Heart right ventricle (tissue), 16 donors: ENCODE data around the gene CDKAL1. TPM values are rescaled to one million over a fixed set of nuclear protein-coding genes. Genes with fewer than 3 reads are reported as not detected.

Experiments used
- ATAC-seq, 8 donors: fragments of 200-7000 bp; cut with Tn5 transposase; one replicate each; pipeline ENCODE4 v1.9.1; 2020; ENCODE audit warnings: mild to moderate bottlenecking in 8 of 8, moderate library complexity in 8 of 8, moderate number of reproducible peaks in 1 of 8
- DNase-seq, 2 donors: peaks; one replicate each; pipeline ENCODE4 v3.0.0-alpha.2; 2020
- H3K27ac ChIP-seq, 10 donors: fragments of 200-600 bp; sonication (generic) in 2 of 10; one replicate each; pipeline versions ENCODE4 v1.5.0 to v1.8.0; 2020 to 2022; ENCODE audit warnings: mild to moderate bottlenecking in 3 of 10
- H3K27me3 ChIP-seq, 7 donors: fragments of 200-600 bp; one replicate each; pipeline ENCODE4 v1.8.0; 2021 to 2022; ENCODE audit warnings: mild to moderate bottlenecking in 2 of 7
- H3K36me3 ChIP-seq, 9 donors: fragments of 200-600 bp; sonication (generic) in 1 of 9; one replicate each; pipeline versions ENCODE4 v1.5.0 to v1.8.0; 2020 to 2022; ENCODE audit warnings: mild to moderate bottlenecking in 2 of 9
- H3K4me1 ChIP-seq, 9 donors: fragments of 200-600 bp; sonication (generic) in 1 of 9; one replicate each; pipeline versions ENCODE4 v1.5.0 to v1.8.0; 2020 to 2022; ENCODE audit warnings: mild to moderate bottlenecking in 4 of 9
- H3K4me3 ChIP-seq, 10 donors: fragments of 200-600 bp; sonication (generic) in 2 of 10; one replicate each; pipeline versions ENCODE4 v1.5.0 to v1.8.0; 2020 to 2022; ENCODE audit warnings: mild to moderate bottlenecking in 7 of 10, moderate library complexity in 2 of 10
- H3K9me3 ChIP-seq, 11 donors: fragments of 200-600 bp in 10 of 11; sonication (generic) in 2 of 11; one replicate each; pipeline versions ENCODE4 v1.5.0 to v1.8.0; 2013 to 2022; ENCODE audit warnings: mild to moderate bottlenecking in 2 of 11, control low read depth in 1 of 11, moderate library complexity in 1 of 11
- WGBS, 2 donors: extraction: QIAGEN DNeasy Blood & Tissue Kit; methylation state at CpG; one replicate each; pipeline ENCODE4 v1.1.7; 2013; ENCODE audit warnings: inconsistent platforms in 1 of 2; 5-methylcytosine and 5-hydroxymethylcytosine counted together
- intact Hi-C, 10 donors: fragments of 100-400 bp; cut with DNase I; formaldehyde crosslinking; loops; one replicate each; pipeline versions ENCODE4 v1.11.1 to v1.14.2; 2022
- polyA plus RNA-seq, 2 donors: library from polyadenylated mRNA; stranded (reverse); fragments of 200-250 nt; gene quantifications; one replicate each; pipeline ENCODE4 v1.2.3, GENCODE V29; 2013
- total RNA-seq, 10 donors: library from RNA; stranded (reverse); fragmentation: NEBNext Ultra II Directional in 3 of 10; extraction: Animal tissue kit (Norgen Biotek cat#: 25700) in 3 of 10; gene quantifications; one replicate each; pipeline versions ENCODE4 v1.2.1 to v1.2.4, GENCODE V29; 2021 to 2023
- TF ChIP-seq, protein P1 (sequence below), 9 donors: fragments of 200-600 bp; sonication (generic) in 2 of 9; IDR thresholded peaks; one replicate each; pipeline versions ENCODE4 v1.5.0 to v1.8.0; 2021 to 2022; ENCODE audit warnings: antibody characterized with exemption in 9 of 9, mild to moderate bottlenecking in 5 of 9, moderate library complexity in 1 of 9
- donor health status: Arrhythmogenic right ventricular cardiomyopathy.
- donor health status: ischemic (EF 13 %, LVEDD 7.1; RV severe dilation, severe dysfunction).
- donor health status: healthy with polysubstance abuse.
- donor health status: DM: no; HTN: yes; CAD: no.
- donor health status: DM: no; HTN: no; CAD: no.
- donor health status: ischemic (EF 25% LVEDD 6.9; RV normal size, moderate dysfunction).
- donor health status: ischemic (EF 25% LVEDD 5.7; RV mildly dilated, moderate dysfunction).
- donor health status: healthy.
- donor health status: DM: yes; HTN: yes; CAD: no.
- donor health status: Ischemic cardiomyopathy.
- donor health status: ischemic (EF 35%, LVEDD 5.7; RV mildly dilated, moderate dysfunction).
- donor health status: nonischemic (EF 11% LVEDD 7.7; RV severe dilation, severe dysfunction).
- donor health status: DM: yes; HTN: yes; CAD: no.
- donor health status: PGD.
- donor health status: ischemic (EF 29% LVEDD 5.4; RV normal size, mild dysfunction).
- donor health status: nonischemic (EF 23%, LVEDD 6.1; RV moderate dilation, normal function).

Gene CDKAL1
- total and polyA plus RNA-seq, 12 donors, result 3.2 to 14.0 (median 10.6) TPM

GRCh38 chr6:20915156-20915555, 380.9 kb downstream of the CDKAL1 start:
- Histone ChIP-seq H3K27ac (no peak overlapping the region), H3K4me1 (no peaks in the 10 kb centered on the region), H3K27me3 (no peaks in the 10 kb centered on the region), H3K4me3 (no peak overlapping the region), H3K36me3 (no peaks in the 10 kb centered on the region), H3K9me3 (peaks cover 0 to 33% (median 10%) of the 10 kb centered on the region in 11 donors)
- TF ChIP-seq, protein P1, sequence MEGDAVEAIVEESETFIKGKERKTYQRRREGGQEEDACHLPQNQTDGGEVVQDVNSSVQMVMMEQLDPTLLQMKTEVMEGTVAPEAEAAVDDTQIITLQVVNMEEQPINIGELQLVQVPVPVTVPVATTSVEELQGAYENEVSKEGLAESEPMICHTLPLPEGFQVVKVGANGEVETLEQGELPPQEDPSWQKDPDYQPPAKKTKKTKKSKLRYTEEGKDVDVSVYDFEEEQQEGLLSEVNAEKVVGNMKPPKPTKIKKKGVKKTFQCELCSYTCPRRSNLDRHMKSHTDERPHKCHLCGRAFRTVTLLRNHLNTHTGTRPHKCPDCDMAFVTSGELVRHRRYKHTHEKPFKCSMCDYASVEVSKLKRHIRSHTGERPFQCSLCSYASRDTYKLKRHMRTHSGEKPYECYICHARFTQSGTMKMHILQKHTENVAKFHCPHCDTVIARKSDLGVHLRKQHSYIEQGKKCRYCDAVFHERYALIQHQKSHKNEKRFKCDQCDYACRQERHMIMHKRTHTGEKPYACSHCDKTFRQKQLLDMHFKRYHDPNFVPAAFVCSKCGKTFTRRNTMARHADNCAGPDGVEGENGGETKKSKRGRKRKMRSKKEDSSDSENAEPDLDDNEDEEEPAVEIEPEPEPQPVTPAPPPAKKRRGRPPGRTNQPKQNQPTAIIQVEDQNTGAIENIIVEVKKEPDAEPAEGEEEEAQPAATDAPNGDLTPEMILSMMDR (IDR thresholded peaks at IDR 0.05), result no peak
- WGBS, 2 donors, result 94 to 100% methylated on average over 1 of the region's 1 CpG
- DNase-seq, result no peak
- intact Hi-C loops, result no loop called here
- ATAC-seq, result no peak

- WGBS, 2 donors, result 100% methylated on average over 1 of the region's 1 CpG
- Histone ChIP-seq H3K36me3 (no peaks in the 10 kb centered on the region), H3K4me3 (no peak overlapping the region), H3K9me3 (peaks cover 0 to 33% (median 10%) of the 10 kb centered on the region in 11 donors), H3K27me3 (no peaks in the 10 kb centered on the region), H3K27ac (no peak overlapping the region), H3K4me1 (no peaks in the 10 kb centered on the region)
- intact Hi-C loops, result no loop called here
- no peak for ATAC-seq
- no peak for DNase-seq
- TF ChIP-seq, protein P1 (IDR thresholded peaks at IDR 0.05), result no peak
Measured at GRCh38 chr6:20915626-20916025, 381.4 kb downstream of the CDKAL1 start.

DNA sequence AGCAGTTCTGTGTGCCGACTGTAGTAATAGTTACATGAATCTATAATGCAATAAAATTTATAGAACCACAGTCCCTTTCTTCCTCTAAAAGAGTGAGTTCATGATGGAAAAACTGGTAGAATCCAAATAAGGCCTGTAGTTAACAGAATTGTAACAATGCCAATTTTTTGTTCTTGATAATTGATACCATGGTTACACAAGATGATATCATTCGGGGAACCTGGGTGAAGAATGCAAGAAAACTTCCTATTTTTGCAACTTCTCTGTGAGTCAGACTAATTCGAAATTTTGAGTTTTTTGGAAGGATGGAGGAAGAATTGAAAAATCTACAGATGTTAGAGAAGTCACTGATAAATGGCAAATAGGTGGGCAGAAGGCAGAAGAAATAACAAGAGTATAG, 381.8 kb downstream of the CDKAL1 start:
- no peak for ATAC-seq
- Histone ChIP-seq H3K27me3 (no peaks in the 10 kb centered on the region), H3K9me3 (peaks cover 0 to 33% (median 10%) of the 10 kb centered on the region in 11 donors), H3K36me3 (no peaks in the 10 kb centered on the region), H3K27ac (no peak overlapping the region), H3K4me1 (no peaks in the 10 kb centered on the region), H3K4me3 (no peak overlapping the region)
- intact Hi-C loops, result no loop called here
- WGBS, 2 donors, result 88 to 92% methylated on average over 3 of the region's 3 CpGs
- TF ChIP-seq, protein P1 (IDR thresholded peaks at IDR 0.05), result no peak
- no peak for DNase-seq

DNA sequence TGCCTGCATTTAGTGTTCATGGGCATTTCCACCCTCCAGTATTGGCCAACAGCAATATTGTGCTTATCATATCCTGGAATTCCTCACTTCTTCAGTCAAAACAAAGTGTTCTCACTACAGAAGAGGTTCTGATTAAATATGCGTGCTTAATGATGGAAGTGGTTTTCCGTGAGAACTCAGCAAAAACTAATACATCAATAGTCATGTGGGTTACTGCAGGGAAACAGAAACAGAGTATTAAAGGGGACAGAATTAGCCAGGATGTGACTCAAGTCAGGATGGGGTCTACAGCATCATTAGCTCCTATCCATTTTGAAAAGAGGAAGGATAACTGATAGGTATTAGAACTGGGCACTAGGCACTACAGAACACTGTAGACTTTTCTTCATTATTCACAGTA, 384.6 kb downstream of the CDKAL1 start:
- DNase-seq (no peak), ATAC-seq (no peak)
- TF ChIP-seq, protein P1 (IDR thresholded peaks at IDR 0.05), result no peak
- Histone ChIP-seq H3K4me1 (no peaks in the 10 kb centered on the region), H3K27me3 (no peaks in the 10 kb centered on the region), H3K27ac (no peak overlapping the region), H3K9me3 (peaks cover 0 to 24% (median 10%) of the 10 kb centered on the region in 11 donors), H3K4me3 (no peak overlapping the region), H3K36me3 (no peaks in the 10 kb centered on the region)
- intact Hi-C loops, result no loop called here
- WGBS, 2 donors, result 92 to 93% methylated on average over 2 of the region's 2 CpGs
